Measurements from ENCODE around the gene SLC8A3.

Gene SLC8A3

DNA sequence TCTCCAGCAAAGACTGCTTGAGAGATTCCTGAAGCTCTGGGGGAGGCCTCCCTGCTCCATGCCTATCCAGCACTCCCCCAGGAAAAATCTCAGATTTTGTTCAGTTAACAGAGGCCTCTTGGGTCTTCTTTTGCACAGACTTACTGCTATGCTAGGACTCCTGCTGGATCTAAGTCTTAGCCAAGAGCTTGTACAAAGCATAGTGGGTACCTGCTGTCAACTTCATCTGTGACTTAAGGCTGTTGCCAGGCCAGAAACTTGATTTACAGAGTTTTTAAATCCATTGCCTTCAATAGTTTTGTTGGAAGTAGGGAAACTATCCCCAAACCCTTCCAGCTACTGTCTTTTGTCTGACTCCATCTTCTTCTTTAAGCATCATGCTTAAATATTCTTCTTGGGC lies 169.1 kb downstream of the SLC8A3 start:
- no peak for DNase-seq

DNA sequence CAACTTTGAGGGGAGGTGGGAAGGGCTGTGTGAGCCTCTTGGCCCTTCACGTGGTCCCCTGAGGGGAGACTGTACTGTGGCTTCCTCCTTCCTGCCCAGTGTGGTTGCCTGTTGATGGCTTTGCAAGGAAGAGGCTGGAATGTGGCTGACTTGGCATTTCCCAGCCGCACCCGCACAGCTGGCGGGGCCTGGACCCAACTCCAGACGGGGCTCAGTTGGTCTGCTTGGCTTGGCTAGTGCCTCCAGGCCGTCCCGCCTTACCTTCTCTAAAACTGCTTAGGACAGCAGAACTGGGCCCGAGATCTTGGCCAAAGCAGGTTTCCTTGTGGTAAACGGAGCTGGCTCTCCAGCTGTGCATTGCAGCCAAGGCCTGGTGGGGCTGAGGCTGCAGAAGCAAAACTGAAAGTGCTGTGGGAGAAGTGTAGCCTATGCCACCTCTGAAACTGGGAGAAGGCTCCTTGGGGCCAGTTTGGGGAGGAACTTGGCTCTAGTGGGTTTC lies 170.0 kb downstream of the SLC8A3 start:
- no peak for DNase-seq

DNA sequence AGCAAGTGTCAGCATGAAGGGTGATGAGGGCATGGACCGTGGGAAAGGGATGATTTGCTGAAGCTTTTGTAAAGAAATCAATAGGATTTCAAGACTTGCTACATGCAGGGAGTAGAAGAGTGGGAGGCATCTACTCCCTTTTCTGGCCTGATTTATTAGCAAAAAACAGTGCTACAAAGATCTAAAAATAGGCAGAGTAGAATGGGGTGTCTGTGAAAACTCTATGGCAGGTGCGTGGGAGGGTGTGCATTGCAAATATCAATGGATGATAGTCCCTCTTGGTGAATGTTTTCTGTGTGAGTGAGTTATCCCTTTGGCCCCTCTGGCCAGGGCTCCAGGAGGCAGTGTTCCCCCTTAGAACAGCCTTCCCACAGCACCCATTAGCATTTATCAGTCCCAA lies 170.5 kb downstream of the SLC8A3 start:
- DNase-seq, result no peak

DNA sequence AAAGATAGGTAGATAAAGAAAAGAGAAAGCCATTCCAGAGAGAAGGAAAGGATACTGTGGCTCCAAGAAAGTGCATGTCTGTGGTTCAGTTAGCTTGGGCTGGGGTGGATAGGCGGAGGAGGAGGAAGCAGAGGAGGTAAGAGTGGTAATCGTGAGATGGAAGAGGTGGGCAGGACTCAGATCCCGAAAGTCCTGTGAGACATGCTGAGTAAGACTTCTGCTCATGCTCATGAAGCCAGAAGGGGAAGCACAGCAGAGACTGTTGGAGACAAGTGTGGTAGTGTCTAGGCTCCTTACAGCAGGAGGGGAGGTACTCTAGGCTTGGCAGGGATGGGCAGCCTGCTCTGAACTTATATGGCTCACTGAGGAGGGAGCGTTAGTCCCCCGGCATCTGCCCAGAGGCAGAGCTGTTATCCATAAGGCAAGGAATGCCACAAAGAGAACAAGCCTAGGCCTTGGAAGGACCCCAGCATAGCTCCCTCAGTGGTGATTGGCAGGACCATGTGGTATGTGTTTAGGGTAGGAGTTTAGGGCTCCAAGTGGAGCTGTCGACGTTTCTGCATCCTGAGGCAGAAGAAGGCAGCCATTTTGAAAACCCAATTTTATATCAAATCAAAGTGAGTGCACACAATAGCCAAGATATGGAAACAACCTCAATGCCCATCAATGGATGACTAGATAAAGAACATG lies 174.2 kb downstream of the SLC8A3 start:
- no peak for DNase-seq

DNA sequence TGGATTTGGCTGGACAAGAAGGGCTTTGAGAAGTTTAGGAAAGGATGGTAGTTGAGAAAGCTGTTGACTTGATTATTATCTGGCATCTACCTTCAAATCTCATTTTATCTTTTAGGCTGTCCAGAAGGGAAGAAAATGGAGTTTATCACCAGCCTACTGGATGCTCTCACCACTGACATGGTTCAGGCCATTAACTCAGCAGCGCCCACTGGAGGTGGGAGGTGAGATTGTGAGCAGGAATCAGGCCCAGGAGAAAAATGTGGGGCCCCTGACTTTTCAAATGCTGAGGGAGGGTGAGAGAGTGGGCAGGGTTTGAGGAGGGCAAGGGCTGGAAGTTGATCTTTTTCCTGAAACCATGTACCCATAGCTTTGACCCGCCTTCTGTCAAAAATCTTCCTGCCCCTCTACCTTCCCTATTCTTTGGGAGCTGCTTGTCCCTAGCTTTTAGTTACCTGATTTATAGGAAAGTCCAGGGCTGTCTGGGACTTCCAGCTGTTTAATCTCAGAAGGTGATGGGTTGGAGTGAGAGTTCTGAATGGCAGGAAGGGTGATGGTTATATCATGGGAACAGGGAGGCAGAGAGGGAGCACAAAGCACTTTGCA lies 175.4 kb downstream of the SLC8A3 start:
- DNase-seq, result no peak

DNA sequence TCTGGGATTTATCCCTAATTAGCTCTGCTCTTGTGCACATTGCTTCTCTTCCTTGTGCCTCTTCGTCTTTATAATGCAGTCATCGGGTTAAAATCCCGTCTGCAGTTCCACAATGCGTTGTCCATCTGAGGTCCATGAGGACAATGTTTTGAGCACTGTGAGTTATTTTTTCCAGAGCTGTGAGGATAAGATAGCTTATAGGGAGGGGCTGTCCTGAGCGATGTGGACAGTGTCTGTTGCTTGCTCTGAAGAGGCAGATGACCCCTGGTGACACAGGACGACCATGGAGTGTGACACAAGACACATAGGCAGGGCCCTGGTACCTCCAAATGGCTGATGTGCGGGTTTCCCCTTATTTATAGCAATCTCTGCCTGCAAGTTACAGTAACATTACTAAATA lies 177.0 kb downstream of the SLC8A3 start:
- DNase-seq, result no peak

DNA sequence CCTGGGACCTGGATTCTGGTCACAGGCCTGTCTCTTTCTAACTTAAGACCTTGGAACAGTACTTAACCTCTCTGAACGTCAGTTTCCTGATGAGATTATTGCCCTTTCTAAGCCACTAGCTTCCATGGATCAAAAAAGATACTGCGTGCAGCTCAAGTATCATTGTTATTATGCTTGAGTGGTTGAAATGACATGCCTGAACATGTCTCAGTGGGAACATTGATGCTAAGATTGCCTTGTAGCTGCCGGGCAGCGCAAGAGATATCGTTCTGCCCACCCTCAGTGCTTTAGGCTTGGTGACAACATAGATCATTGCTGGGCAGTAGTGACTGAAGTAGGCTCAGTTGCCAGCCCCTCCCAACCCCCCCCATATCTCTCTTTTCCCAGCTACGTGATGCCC lies 177.7 kb downstream of the SLC8A3 start:
- DNase-seq, result no peak

DNA sequence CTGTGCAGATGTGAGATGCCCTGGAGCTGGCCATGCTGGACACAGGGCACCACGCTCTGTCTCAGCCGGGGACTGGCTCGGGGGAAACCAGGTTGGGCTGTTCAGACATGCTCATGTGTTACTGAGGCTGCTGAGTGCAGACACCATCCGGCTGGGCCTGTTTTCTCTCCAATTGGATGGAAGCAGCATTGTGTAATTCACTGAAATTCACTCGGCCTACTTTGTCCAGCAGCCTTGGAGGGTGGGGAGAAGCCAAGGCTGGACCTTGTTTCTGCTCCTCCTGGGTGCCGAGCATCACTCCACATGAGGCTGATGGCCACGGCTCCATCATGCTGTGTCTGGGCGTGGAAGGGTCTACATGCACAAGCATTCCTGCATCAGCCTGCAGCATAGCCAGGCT lies 178.8 kb downstream of the SLC8A3 start:
- DNase-seq, result no peak

DNA sequence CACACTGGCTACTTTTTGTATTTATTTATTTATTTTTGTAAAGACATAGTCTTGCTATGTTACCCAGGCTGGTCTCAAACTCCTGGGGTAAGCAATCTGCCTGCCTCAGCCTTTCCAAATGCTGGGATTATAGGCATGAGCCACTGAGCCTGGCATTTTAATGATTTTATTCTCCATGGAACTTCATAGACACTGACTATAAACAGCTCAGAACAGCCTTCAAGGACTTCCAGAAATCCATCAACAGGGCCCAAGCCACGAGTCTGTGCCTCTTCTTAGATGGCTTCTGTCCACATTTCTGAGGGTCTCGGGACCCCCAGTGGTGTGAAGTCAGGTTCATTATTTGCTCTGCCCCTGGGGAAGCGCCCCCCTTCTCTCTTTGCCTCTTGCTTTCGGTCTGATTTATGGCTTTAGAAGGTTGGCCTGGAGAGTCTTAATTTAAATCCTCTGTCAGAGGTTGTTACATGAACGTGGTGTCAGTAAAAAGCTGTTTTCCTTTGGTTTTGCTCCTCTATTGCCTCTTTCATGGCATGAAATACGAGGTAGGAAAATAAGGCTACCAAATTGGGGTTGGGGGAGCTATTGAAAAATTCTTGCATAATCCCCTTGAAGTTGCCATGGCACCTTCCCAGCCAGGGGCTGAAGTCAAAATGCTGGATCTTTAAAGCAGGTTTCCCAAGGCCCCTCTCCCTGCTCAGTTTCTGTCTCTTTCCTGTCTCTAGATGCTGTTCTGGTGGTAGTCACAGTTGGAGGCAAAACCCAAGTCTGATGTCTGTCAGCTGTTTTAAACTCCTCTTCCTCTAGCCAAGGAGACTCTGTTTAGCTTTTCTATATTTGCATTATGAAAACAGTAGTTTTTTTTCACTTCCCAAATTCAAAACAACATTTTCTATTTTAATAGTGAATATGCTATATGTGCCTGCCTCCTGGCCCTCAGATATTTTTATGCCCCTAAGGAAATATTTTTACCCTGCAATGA lies 180.2 kb downstream of the SLC8A3 start:
- no peak for DNase-seq

DNA sequence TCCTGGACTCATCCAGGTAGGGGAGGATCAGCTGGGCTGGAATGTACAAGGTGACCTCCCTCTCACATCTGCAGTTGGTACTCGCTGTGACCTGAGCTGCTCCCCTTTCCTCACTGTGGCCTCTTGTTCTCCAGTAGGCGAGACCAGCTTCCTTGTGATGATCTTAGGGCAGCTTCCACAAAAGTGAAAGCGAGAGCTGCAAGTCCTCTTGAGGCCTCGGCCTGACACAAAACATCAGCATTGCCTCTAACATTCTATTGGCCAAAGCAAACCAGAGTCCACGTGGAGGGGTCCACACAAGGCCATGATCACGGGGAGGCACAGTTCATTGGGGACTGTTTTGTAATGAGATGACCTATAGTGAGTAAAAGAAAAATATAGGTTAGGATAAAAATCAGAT lies 182.1 kb downstream of the SLC8A3 start:
- DNase-seq, result no peak

DNA sequence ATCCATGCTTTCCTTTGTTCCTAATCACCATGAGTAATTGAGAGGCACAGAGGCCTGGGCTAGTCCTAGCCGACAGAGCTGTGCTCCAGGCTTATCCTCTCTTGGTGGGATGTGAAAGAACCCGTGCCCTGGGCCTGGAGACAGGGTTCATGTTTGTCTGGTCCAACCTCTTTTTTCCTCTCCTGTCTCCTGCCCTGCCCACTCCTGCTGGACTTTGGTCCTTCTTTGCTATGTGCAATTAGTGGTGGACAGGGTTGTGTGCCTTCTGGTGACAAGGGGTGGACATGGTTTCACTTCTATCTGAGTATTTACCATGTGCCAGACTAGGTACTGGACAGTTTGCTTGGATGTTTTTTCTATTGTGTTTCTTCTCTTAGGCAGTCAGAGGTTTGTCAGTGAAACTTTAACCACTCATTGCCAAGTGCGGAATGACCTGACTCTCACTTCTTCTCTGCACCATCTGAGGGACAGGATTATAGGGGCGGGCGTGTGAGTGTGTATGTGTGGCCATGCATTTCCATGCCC lies 183.4 kb downstream of the SLC8A3 start:
- DNase-seq, result no peak

DNA sequence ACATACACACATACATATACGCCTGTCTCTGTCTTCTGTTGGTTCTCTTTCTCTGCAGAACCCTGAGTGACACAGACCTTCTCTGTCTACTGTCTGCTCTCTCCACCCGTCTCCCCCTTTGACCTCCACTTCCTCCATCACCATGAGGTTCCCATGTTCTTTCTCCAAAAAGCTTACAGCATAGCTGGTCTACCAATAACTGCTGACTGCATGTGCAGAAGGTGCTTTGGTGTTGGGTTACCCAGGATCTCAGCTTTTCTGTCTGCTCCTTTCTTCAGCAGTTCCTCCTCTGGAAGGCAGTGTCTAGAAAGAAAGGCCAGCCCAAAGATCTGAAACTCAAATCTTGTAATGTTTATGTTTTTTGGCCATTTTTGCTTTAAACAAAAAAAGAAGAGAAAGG lies 184.0 kb downstream of the SLC8A3 start:
- DNase-seq, result no peak

DNA sequence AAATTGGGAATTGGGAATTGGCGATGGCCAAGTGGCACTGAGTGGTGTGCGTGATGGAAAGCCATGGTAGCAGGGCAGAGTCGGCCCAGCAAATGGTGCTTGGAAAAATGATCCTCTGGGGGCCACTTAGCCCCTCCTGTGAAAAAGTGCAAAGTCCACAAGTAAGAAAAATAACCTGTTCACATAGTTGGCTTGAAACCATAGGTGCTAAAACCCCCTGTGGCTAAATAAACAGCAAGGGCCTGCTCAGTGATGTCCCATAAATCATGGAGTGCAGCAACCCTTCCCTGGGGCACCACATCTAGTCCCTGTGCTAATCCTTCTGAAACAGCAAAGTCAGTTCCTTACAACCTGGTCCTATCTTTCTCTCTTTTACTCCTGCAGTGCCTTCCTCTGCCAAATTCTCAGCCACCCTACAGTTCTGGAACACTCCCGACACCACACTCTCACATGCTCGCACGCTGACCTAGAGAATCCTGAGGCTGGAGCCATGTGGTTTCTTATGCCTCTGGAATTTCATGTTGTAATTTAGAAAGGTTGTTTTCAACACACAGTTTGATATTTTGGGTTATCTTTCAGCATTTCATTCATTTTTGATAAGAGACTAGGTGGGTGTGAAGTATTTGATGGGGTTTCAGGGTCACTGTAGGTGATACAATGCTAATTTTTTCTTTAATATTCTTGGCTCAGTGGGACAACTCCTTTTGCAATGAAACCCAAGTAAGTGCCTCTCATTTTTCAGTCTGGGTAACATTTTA lies 186.0 kb downstream of the SLC8A3 start:
- DNase-seq, result no peak

DNA sequence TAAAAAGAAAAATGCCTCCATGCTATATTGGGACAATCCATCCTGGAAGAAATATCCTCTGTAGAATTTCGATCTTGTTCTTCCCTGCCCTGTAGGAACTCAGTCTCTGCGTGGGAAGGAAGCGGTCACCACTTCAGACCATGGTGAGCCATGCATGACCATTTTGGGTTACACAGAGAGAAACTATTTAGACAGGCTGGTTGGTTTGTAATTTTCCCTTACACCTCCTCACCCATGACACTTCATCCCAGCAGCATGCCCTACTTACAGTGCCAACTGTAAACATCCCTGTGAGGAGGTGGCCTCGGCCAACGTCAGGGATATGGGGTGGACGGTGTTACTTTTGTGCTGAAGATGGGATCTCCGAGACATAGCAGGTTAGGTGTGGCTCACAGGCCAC lies 188.2 kb downstream of the SLC8A3 start:
- no peak for DNase-seq

DNA sequence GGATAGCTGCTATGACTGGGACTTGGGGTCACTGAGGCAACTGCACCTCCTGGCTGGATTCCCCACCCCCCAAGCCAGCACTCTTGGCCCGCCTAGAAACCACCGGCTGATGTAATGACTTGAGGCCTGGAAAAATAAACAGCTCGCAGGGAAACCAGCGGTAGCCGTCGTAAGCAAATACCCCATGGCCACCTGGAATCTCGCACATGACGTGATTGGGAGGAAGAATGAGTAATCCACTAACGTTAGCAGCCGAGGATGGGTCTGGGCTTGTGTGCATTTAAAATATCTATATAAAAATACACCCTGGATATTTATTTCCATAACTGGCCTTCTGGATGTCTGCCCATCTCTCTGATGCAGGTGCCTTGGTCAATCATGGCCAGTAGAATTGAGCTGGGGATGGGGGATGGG lies 189.5 kb downstream of the SLC8A3 start:
- no peak for DNase-seq

DNA sequence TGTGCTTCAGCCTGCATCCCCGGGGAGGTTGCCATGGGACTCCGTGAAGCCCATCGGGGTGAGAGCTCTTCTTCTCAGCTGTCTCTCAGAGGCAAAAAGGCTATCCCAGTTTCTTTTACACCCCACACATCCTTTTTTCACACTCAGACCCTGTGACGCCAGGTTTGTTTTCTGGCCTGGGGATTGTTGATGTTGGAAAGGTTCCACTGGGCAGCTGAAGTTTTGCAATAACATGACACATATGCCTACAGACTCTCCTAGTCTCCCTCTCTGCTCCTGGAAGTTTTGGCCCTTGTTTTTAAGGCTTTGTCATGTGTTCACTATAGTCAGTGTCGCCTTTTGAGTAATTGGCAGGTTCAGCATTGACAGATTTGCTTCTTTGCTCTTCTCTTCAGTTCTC lies 190.9 kb downstream of the SLC8A3 start:
- no peak for DNase-seq

DNA sequence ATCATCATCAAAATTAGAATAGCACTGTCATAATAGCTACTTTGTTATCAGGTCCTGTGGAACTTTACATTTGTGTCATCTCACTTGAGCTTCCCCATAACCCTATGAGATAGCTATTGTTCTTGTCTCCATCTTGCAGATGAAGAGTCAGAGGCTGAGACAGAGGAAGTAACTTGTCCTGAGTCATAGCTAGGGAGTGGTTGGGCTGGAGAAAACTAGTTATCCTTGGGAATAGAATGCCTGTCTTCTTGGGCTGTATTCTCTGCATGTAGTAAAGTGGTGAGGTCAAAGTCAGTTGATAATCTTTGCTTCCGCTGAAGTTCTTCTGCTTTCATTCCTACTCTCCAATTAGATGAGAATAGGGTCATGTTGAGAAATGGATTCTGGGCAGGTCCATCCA lies 192.5 kb downstream of the SLC8A3 start:
- no peak for DNase-seq
